BE2C (cell line): ENCODE data around the gene NINJ2.

Experiments
- DNase-seq: peaks from one replicate; pipeline ENCODE4 v3.0.0-alpha.2; 2020
- H3K27me3 ChIP-seq: fragments of 250-450 bp; sonication (Bioruptor Pico); 2 replicates; pipeline ENCODE4 v1.5.1; 2020; ENCODE audit warnings: mild to moderate bottlenecking
- H3K36me3 ChIP-seq: fragments of 250-450 bp; sonication (Bioruptor Pico); 2 replicates; pipeline ENCODE4 v1.5.1; 2020; ENCODE audit warnings: mild to moderate bottlenecking
- H3K4me1 ChIP-seq: fragments of 250-450 bp; sonication (Bioruptor Pico); 2 replicates; pipeline ENCODE4 v1.5.1; 2020
- H3K4me3 ChIP-seq: 2 replicates; pipeline ENCODE4 v1.5.1; 2011; ENCODE audit warnings: low read depth, low read length
- H3K9me3 ChIP-seq: fragments of 250-450 bp; sonication (Bioruptor Pico); 2 replicates; pipeline ENCODE4 v1.5.1; 2020
- CTCF ChIP-seq: IDR thresholded peaks from 2 replicates; pipeline ENCODE4 v1.5.1; 2012; ENCODE audit warnings: mild to moderate bottlenecking, low read depth, low read length

Gene NINJ2

DNA sequence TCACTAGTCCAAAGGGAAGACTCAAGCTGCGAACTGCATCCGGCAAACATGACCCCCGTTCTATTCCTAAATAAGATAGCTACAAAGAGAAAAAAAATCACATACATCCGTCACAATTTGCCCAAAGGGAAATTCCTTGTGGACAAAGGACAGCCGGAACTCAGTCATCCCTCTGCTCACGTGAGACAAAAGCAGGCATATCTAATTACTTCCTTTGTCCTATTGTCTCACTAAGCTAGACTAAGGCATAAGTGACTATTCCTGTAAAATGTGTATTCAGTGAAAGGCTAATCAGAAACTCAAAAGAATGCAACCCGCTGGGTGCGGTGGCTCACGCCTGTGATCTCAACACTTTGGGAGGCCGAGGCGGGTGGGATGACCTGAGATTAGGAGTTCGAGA is 27.2 kb upstream of the NINJ2 start:
- no peaks in the 10 kb centered on the region for H3K9me3 ChIP-seq
- TF ChIP-seq CTCF = no peak
- DNase-seq = no peak

DNA sequence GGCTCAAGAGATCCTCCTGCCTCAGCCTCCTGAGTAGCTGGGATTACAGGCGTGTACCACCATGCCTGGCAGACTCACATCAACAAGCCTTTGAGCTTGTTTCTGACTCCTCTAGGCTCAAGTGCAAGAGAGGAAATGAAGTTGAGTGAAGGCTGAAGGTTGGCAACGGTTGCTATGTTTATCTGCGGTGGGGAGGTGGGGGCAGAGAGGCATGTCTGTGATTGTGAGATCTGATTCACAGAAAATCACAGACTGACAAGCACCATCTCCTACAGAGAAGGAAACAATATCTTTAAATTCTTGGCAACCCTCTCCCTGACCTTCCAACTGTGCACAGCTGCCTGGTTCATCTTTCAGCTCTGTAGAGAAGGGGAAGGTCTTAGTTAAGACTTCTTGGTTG is 22.1 kb upstream of the NINJ2 start:
- no peaks in the 10 kb centered on the region for H3K36me3 ChIP-seq
- no peaks in the 10 kb centered on the region for H3K9me3 ChIP-seq
- H3K4me3 ChIP-seq = no peak overlapping the region
- no peak for TF ChIP-seq CTCF
- H3K4me1 ChIP-seq = no peaks in the 10 kb centered on the region
- DNase-seq = no peak
- H3K27me3 ChIP-seq = no peaks in the 10 kb centered on the region

More for the DNA sequence above, 27.2 kb upstream of the NINJ2 start:
- Histone ChIP-seq H3K4me3 (no peak overlapping the region), H3K4me1 (no peaks in the 10 kb centered on the region), H3K27me3 (no peaks in the 10 kb centered on the region), H3K36me3 (no peaks in the 10 kb centered on the region)

- Histone ChIP-seq H3K4me3 (no peak overlapping the region), H3K9me3 (no peaks in the 10 kb centered on the region), H3K4me1 (no peaks in the 10 kb centered on the region), H3K27me3 (no peaks in the 10 kb centered on the region), H3K36me3 (no peaks in the 10 kb centered on the region)
- DNase-seq = no peak
- no peak for TF ChIP-seq CTCF
These were observed 21.2 kb upstream of the NINJ2 start for GRCh38 chr12:684416-684815.

DNA sequence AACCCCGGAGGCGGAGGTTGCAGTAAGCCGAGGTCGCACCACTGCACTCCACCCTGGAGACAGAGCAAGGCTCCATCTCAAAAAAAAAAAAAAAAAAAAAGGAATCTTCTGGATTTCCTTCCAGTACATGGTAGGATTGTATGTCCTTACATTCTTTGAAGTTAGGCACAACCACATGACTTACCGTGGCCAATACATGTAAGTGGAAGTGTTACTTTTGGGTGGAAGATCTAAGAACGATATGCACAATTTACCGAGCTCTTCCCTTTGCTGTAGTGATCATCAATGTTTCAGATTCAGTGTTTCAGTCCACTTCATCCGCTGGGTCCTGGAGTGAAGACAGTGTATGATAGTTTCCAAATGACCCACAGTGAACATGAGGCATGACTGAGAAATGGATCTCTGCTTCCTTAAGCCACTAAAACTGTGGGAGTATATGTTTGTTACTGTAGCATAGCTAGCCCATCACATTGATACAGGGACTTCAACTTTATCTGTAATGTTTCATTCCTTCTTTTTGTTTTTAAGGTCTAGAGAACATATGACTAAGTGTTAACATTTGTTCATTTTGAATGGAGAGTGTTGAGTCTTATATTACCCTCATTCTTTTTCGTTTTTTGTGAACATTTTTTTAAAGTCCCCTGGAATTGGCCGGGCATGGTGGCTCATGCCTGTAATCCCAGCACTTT is 18.5 kb upstream of the NINJ2 start:
- DNase-seq = no peak
- Histone ChIP-seq H3K27me3 (no peaks in the 10 kb centered on the region), H3K9me3 (no peaks in the 10 kb centered on the region; the same call in 1 of the 2 replicates), H3K36me3 (no peaks in the 10 kb centered on the region), H3K4me1 (no peaks in the 10 kb centered on the region), H3K4me3 (no peak overlapping the region)
- TF ChIP-seq CTCF = no peak

GRCh38 chr12:678747-679712 is 15.8 kb upstream of the NINJ2 start:
- H3K4me3 ChIP-seq = no peak overlapping the region
- TF ChIP-seq CTCF = no peak
- no peaks in the 10 kb centered on the region for H3K27me3 ChIP-seq
- no peaks in the 10 kb centered on the region; the same call in 1 of the 2 replicates for H3K9me3 ChIP-seq
- H3K4me1 ChIP-seq = no peaks in the 10 kb centered on the region
- no peaks in the 10 kb centered on the region for H3K36me3 ChIP-seq
- no peak for DNase-seq

DNA sequence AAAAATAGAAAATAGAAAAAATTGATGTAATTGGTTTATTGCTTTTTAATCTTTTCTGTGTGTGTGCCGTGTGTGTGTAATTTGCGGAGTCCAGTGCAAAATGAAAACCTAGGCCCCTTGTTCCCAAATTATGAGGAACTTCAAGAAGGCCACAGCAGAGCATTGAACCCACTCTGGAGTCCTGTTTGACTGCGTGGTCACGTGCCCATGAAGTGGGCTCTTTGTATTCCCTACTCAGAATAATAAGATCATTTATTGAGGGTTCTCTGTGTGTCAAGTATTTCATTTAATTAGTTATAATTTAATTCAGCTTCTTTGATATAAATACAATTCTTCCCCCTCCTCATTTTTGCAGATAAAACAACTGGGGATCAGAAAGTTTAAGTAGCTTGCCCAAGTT is 12.3 kb upstream of the NINJ2 start:
- Histone ChIP-seq H3K27me3 (no peaks in the 10 kb centered on the region), H3K4me1 (no peaks in the 10 kb centered on the region), H3K9me3 (no peaks in the 10 kb centered on the region; the same call in 1 of the 2 replicates), H3K36me3 (no peaks in the 10 kb centered on the region), H3K4me3 (no peak overlapping the region)
- no peak for TF ChIP-seq CTCF
- no peak for DNase-seq
